Activated B cell treated with CpG ODN at 0.5 μM for 24 hours (primary cell): ENCODE results near the gene GOLGA3. TPM values are rescaled to one million over a fixed set of nuclear protein-coding genes. Genes with fewer than 3 reads are reported as not detected.
"Not testable (repeated sequence)": the region's sequence is repeated elsewhere in the genome, so short reads cannot be mapped to it uniquely, and the experiment has no call there.

Experiments
- ATAC-seq: fragments of 200-7000 bp; cut with Tn5 transposase; one replicate; pipeline ENCODE4 v1.10.0; 2021; ENCODE audit warnings: low read depth, mild to moderate bottlenecking, moderate library complexity
- CTCF ChIA-PET: fragments of 350-600 bp; sonication (Branson Sonifier 250); formaldehyde crosslinking; loops from one replicate; lab custom pipeline; 2021; ENCODE audit warnings: antibody characterized with exemption; lab: Charles Lee
- POLR2A ChIA-PET: fragments of 350-600 bp; sonication (Branson Sonifier 250); formaldehyde crosslinking; loops from one replicate; lab custom pipeline; 2021; ENCODE audit warnings: antibody characterized with exemption; lab: Charles Lee
- DNase-seq: peaks from one replicate; pipeline ENCODE4 v3.0.0; 2022
- H3K27ac Mint-ChIP-seq: one replicate; pipeline ENCODE4 v1.8.0; 2020; ENCODE audit warnings: mixed read lengths
- H3K27me3 Mint-ChIP-seq: one replicate; pipeline ENCODE4 v1.8.0; 2021; ENCODE audit warnings: mixed read lengths
- H3K36me3 Mint-ChIP-seq: one replicate; pipeline ENCODE4 v1.8.0; 2021; ENCODE audit warnings: low read depth, mixed read lengths
- H3K4me1 Mint-ChIP-seq: one replicate; pipeline ENCODE4 v1.8.0; 2021; ENCODE audit warnings: mixed read lengths
- H3K4me3 Mint-ChIP-seq: one replicate; pipeline ENCODE4 v1.8.0; 2020; ENCODE audit warnings: mild to moderate bottlenecking, mixed read lengths
- H3K9me3 Mint-ChIP-seq: one replicate; pipeline ENCODE4 v1.8.0; 2020; ENCODE audit warnings: mixed read lengths
- intact Hi-C: fragments of 100-400 bp; cut with micrococcal nuclease; formaldehyde crosslinking; loops from one replicate; pipeline ENCODE4 v1.15.1; 2024
- total RNA-seq: library from RNA; stranded (reverse); gene quantifications from 2 replicates; pipeline ENCODE4 v1.2.3, GENCODE V29; 2022
- TF ChIP-seq, protein P1 (sequence below): fragments of 200-600 bp; IDR thresholded peaks from one replicate; pipeline ENCODE4 v1.8.0; 2022; ENCODE audit warnings: antibody characterized with exemption, mild to moderate bottlenecking

The GOLGA3 gene
- total RNA-seq, 1 donor from 2014 or later = 52.4 TPM

- DNase-seq (no peak), ATAC-seq (no peak)
- Mint-ChIP-seq H3K4me3 (no peak overlapping the region), H3K9me3 (no peaks in the 10 kb centered on the region), H3K27me3 (no peaks in the 10 kb centered on the region), H3K27ac (no peak overlapping the region), H3K36me3 (peaks cover 78% of the 10 kb centered on the region), H3K4me1 (no peaks in the 10 kb centered on the region)
- POLR2A ChIA-PET = no interaction called here
- TF ChIP-seq, protein P1, sequence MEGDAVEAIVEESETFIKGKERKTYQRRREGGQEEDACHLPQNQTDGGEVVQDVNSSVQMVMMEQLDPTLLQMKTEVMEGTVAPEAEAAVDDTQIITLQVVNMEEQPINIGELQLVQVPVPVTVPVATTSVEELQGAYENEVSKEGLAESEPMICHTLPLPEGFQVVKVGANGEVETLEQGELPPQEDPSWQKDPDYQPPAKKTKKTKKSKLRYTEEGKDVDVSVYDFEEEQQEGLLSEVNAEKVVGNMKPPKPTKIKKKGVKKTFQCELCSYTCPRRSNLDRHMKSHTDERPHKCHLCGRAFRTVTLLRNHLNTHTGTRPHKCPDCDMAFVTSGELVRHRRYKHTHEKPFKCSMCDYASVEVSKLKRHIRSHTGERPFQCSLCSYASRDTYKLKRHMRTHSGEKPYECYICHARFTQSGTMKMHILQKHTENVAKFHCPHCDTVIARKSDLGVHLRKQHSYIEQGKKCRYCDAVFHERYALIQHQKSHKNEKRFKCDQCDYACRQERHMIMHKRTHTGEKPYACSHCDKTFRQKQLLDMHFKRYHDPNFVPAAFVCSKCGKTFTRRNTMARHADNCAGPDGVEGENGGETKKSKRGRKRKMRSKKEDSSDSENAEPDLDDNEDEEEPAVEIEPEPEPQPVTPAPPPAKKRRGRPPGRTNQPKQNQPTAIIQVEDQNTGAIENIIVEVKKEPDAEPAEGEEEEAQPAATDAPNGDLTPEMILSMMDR = no peak
- intact Hi-C loops = no loop called here
- CTCF ChIA-PET = no interaction called here
Measured at GRCh38 chr12:132851465-132851864, 22.8 kb upstream of the GOLGA3 start.

DNA sequence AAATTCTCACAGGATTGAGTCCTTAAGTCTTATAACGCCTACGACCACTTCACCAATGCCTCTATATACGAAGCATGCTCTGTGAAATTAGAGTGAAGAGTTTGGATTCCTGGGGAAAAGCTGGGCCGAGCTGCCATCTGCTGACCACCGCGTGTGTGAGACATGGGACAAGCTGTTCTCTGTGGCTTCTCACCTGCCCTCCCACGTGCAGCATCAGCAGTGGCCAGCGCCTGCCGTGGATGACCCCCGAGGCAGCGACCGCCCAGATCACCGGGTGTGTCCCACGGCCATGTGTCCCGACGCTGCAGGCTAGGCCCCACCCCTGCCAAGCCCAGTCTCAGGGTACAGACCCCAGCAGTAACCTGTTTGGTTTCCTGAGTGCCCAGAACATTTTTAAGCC is 21.6 kb upstream of the GOLGA3 start:
- Mint-ChIP-seq H3K36me3 (peaks cover 76% of the 10 kb centered on the region), H3K4me3 (no peak overlapping the region), H3K4me1 (no peaks in the 10 kb centered on the region), H3K27ac (no peak overlapping the region), H3K27me3 (no peaks in the 10 kb centered on the region), H3K9me3 (no peaks in the 10 kb centered on the region)
- ChIA-PET POLR2A (no interaction called here), CTCF (no interaction called here)
- TF ChIP-seq, protein P1 = no peak
- DNase-seq (no peak), ATAC-seq (no peak)
- intact Hi-C loops = no loop called here

DNA sequence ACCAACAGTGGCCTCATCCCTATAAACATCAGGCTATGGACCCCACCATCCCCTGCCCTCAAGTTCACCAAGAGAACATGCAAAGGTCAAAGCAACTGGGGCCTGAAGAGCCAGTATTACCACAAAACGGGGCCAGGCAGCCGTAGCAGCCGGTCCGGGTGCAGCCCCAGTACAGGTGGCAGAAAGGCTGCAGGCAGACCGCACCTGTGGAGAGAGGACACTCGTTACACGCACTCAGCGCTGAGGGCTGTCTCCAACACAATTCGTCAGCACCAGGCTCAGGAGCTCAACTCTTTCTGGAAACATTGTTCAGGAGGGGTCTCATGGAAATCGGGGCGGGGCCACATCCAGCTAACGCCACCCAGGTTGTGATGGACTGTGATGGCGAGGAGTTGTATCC is 19.9 kb upstream of the GOLGA3 start:
- TF ChIP-seq, protein P1 = no peak
- ATAC-seq (no peak), DNase-seq (no peak)
- Mint-ChIP-seq H3K4me1 (no peaks in the 10 kb centered on the region), H3K36me3 (peaks cover 69% of the 10 kb centered on the region), H3K9me3 (no peaks in the 10 kb centered on the region), H3K27me3 (no peaks in the 10 kb centered on the region), H3K4me3 (no peak overlapping the region), H3K27ac (no peak overlapping the region)
- ChIA-PET POLR2A (no interaction called here), CTCF (no interaction called here)
- intact Hi-C loops = no loop called here

GRCh38 chr12:132847363-132848356 is 19.0 kb upstream of the GOLGA3 start:
- no peak for DNase-seq

GRCh38 chr12:132844681-132845080 is 16.0 kb upstream of the GOLGA3 start:
- ATAC-seq, H3K4me1 Mint-ChIP-seq, H3K27ac Mint-ChIP-seq, intact Hi-C loops, CTCF ChIA-PET, POLR2A ChIA-PET, H3K4me3 Mint-ChIP-seq, H3K27me3 Mint-ChIP-seq, DNase-seq, H3K9me3 Mint-ChIP-seq: not testable (repeated sequence)
- peaks cover 67% of the 10 kb centered on the region for H3K36me3 Mint-ChIP-seq

More at GRCh38 chr12:132847363-132848356, 19.0 kb upstream of the GOLGA3 start:
- no peak for ATAC-seq
- H3K9me3 Mint-ChIP-seq = no peaks in the 10 kb centered on the region
- H3K27me3 Mint-ChIP-seq = no peaks in the 10 kb centered on the region
- CTCF ChIA-PET = no interaction called here
- intact Hi-C loops = no loop called here
- H3K4me3 Mint-ChIP-seq = no peak overlapping the region
- H3K4me1 Mint-ChIP-seq = no peaks in the 10 kb centered on the region
- TF ChIP-seq, protein P1 = no peak
- H3K27ac Mint-ChIP-seq = no peak overlapping the region
- POLR2A ChIA-PET = no interaction called here
- peaks cover 69% of the 10 kb centered on the region for H3K36me3 Mint-ChIP-seq
